Measurements from ENCODE around the gene NKD2.

NKD2 gene

GRCh38 chr5:1018596-1018995 is 10.0 kb downstream of the NKD2 start:
- no peak for TF ChIP-seq REST (IDR thresholded peaks at IDR 0.05; ENCODE audit: insufficient read depth in 1 of 2, low read depth in 2 of 2, low read length in 2 of 2)

- TF ChIP-seq FOXP2 (optimal IDR thresholded peaks at IDR 0.05; ENCODE audit: borderline replicate concordance, extremely low read depth, extremely low read length, insufficient read depth) (no peak), SIN3A (IDR thresholded peaks at IDR 0.05; ENCODE audit: borderline replicate concordance, insufficient read depth, low read length) (no peak), POLR2AphosphoS5 (IDR thresholded peaks at IDR 0.05; ENCODE audit: low read depth, low read length) (no peak), TAF1 (IDR thresholded peaks at IDR 0.05; ENCODE audit: borderline replicate concordance, insufficient read depth, low read length) (no peak), REST (IDR thresholded peaks at IDR 0.05; ENCODE audit: insufficient read depth in 1 of 2, low read depth in 2 of 2, low read length in 2 of 2) (no peak)
These were observed 10.7 kb downstream of the NKD2 start for GRCh38 chr5:1019001-1019905.

GRCh38 chr5:1020452-1020961 is 11.9 kb downstream of the NKD2 start:
- TF ChIP-seq REST (IDR thresholded peaks at IDR 0.05; ENCODE audit: insufficient read depth in 1 of 2, low read depth in 2 of 2, low read length in 2 of 2), result no peak
- no peak for TF ChIP-seq FOXP2 (optimal IDR thresholded peaks at IDR 0.05; ENCODE audit: borderline replicate concordance, extremely low read depth, extremely low read length, insufficient read depth)
- TF ChIP-seq POLR2AphosphoS5 (IDR thresholded peaks at IDR 0.05; ENCODE audit: low read depth, low read length), result no peak
- no peak for TF ChIP-seq TAF1 (IDR thresholded peaks at IDR 0.05; ENCODE audit: borderline replicate concordance, insufficient read depth, low read length)
- TF ChIP-seq SIN3A (IDR thresholded peaks at IDR 0.05; ENCODE audit: borderline replicate concordance, insufficient read depth, low read length), result no peak

DNA sequence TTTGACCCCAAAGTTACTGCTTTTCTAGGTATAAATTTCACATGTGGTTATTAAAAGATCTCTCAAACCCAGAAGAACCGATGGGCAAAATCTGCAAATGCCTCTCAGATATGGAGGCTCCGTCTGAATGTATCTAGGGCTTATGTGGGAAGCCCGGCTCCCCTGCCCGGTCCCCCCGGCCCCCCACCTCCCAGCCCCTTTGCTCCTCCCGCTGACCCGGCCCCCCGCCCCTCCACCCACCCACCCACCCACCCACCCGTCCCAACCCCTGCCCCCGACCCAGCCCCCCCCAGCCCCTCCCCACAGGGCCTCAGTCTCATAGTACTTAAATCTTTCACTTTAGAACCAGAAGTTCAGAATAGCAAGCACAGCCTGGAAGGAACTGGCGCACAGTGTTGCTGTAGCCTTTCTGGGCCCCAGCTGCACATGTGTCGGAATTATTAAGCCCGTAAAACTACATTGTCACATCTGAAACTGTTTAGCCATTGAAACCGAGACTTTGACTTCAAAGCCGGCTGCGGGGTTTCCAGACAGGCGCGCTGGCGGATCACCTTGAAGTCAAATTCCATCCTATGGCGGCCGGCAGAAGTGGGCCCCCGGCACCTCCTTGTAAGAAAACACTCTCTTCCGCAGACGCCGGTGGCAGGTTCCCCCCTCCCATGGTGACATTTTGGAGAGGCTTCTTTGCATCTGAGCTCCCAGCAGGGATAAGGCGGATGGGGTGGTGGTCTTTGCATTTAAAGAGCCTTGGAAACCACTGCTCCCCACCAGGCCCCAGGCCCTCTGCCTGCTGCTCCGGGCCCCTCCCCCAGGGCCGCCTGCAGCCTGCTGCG is 12.8 kb downstream of the NKD2 start:
- TF ChIP-seq FOXP2 (optimal IDR thresholded peaks at IDR 0.05; ENCODE audit: borderline replicate concordance, extremely low read depth, extremely low read length, insufficient read depth) (no peak), REST (IDR thresholded peaks at IDR 0.05; ENCODE audit: insufficient read depth in 1 of 2, low read depth in 2 of 2, low read length in 2 of 2) (no peak), POLR2AphosphoS5 (IDR thresholded peaks at IDR 0.05; ENCODE audit: low read depth, low read length) (no peak), TAF1 (IDR thresholded peaks at IDR 0.05; ENCODE audit: borderline replicate concordance, insufficient read depth, low read length) (no peak), SIN3A (IDR thresholded peaks at IDR 0.05; ENCODE audit: borderline replicate concordance, insufficient read depth, low read length) (no peak)

Data from PFSK-1 (cell line).